ENCODE data around the gene IGDCC3. TPM values are rescaled to one million over a fixed set of nuclear protein-coding genes. Genes with fewer than 3 reads are reported as not detected.
A peak's percentile ranks its signal among the peaks of the same experiment; 100 is the strongest.

Gene IGDCC3
- total RNA-seq, 4 donors from 2014 or later: 0.13 TPM; not detected in 3

DNA sequence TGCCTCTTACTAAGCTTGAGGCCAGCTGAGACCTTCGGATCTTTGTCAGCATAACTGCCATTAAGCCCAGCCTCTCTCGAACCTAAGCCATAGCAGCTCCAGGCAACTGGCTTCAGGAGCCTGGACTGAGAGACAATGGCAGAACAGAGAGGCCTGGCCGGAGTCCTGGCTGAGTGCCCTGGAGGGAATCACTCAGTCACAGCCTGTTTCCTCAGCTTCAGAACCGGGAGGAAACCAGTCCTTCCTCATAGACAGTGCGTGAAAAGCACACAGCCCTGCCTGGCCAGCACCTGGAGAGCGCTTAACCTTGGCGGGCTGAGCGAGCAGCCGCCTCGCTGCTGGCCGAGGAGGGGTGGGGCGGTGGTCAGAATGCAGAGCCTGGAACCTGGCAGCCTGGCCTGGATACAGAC is 51.7 kb downstream of the IGDCC3 start:
- Histone ChIP-seq H3K4me1 (peaks cover 0 to 6% (median 0%) of the 10 kb centered on the region in 3 donors), H3K27ac (no peak overlapping the region), H3K36me3 (no peaks in the 10 kb centered on the region), H3K9me3 (no peaks in the 10 kb centered on the region), H3K4me3 (no peak overlapping the region), H3K27me3 (no peaks in the 10 kb centered on the region)
- ATAC-seq: peak; percentile 68
- TF ChIP-seq, protein P1, sequence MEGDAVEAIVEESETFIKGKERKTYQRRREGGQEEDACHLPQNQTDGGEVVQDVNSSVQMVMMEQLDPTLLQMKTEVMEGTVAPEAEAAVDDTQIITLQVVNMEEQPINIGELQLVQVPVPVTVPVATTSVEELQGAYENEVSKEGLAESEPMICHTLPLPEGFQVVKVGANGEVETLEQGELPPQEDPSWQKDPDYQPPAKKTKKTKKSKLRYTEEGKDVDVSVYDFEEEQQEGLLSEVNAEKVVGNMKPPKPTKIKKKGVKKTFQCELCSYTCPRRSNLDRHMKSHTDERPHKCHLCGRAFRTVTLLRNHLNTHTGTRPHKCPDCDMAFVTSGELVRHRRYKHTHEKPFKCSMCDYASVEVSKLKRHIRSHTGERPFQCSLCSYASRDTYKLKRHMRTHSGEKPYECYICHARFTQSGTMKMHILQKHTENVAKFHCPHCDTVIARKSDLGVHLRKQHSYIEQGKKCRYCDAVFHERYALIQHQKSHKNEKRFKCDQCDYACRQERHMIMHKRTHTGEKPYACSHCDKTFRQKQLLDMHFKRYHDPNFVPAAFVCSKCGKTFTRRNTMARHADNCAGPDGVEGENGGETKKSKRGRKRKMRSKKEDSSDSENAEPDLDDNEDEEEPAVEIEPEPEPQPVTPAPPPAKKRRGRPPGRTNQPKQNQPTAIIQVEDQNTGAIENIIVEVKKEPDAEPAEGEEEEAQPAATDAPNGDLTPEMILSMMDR (IDR thresholded peaks at IDR 0.05): no peak
- TF ChIP-seq POLR2A (IDR thresholded peaks at IDR 0.05) (no peak), POLR2AphosphoS5 (IDR thresholded peaks at IDR 0.05) (no peak), EP300 (IDR thresholded peaks at IDR 0.05) (no peak)
- 60% methylated on average over 1 of the region's 12 CpGs; no CpG with 5 or more reads in 1 of the 2 donors for WGBS, 2 donors (ENCODE audit: low coverage in 1 of 2)

DNA sequence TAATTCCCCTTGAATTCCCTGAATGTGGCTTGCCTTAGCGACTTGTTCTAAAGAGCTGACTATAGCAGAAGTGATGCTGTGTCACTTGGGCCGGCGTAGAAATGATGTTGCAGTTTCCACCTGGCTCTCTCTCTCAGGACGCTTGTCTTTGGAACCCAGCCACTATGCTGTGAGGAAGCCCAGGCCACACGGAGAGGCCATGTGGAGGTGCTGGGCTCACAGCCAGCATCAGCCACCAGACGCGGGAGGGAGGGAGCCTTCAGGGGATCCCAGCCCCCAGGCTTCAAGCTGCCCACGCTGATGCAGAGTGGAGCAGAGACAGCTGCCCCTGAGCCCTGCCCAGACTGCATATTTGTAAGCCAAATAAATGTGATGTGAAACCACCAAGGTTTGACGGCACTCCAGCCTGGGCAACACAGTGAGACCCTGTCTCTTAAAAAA is 54.7 kb downstream of the IGDCC3 start:
- no peaks in the 10 kb centered on the region for H3K36me3 ChIP-seq
- TF ChIP-seq POLR2AphosphoS5 (IDR thresholded peaks at IDR 0.05): no peak
- no peak for TF ChIP-seq EP300 (IDR thresholded peaks at IDR 0.05)
- no peak for TF ChIP-seq POLR2A (IDR thresholded peaks at IDR 0.05)
- TF ChIP-seq, protein P1 (IDR thresholded peaks at IDR 0.05): no peak
- H3K27me3 ChIP-seq: no peaks in the 10 kb centered on the region
- no peak for ATAC-seq
- peaks cover 0 to 6% (median 0%) of the 10 kb centered on the region in 3 donors for H3K4me1 ChIP-seq
- H3K4me3 ChIP-seq: no peak overlapping the region
- 3 to 5% methylated on average over 4 of the region's 9 CpGs for WGBS, 2 donors (ENCODE audit: low coverage in 1 of 2)
- no peak overlapping the region for H3K27ac ChIP-seq
- no peaks in the 10 kb centered on the region for H3K9me3 ChIP-seq

DNA sequence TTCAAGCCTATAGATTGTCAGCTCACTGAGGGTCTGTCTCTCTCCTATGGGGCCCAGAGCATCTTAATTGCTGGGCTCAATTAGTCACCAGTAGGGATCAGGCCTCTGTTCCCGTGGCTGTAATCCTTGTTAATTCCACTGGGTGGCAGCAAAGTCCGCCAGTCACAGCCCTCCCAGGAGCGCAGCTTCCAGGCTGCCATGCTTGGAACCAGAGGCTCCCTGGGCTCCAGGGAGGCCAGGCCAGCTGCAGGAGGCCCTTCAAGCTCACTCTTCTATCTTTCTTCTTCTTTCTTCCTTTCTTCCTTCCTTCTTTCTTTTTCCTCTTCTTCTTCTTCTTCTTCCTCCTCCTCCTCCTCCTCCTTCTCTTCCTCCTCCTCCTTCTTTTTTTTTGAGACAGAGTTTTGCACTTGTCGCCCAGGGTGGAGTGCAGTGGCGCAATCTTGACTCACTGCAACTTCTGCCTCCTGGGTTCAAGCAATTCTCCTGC is 58.9 kb downstream of the IGDCC3 start:
- Histone ChIP-seq H3K4me1 (peaks cover 0 to 6% (median 0%) of the 10 kb centered on the region in 3 donors), H3K27me3 (peaks cover 4% of the 10 kb centered on the region), H3K27ac (no peak overlapping the region), H3K36me3 (no peaks in the 10 kb centered on the region), H3K4me3 (no peak overlapping the region), H3K9me3 (no peaks in the 10 kb centered on the region)
- TF ChIP-seq POLR2AphosphoS5 (IDR thresholded peaks at IDR 0.05) (no peak), EP300 (IDR thresholded peaks at IDR 0.05) (no peak)
- TF ChIP-seq, protein P1 (IDR thresholded peaks at IDR 0.05): peak in 3 of 4 experiments; percentile 93 to 96 (median 94)
- peak; percentile 95 for ATAC-seq
- WGBS, 2 donors (ENCODE audit: low coverage in 1 of 2): 0 to 33% methylated on average over 1 to 5 of the region's 5 CpGs

DNA sequence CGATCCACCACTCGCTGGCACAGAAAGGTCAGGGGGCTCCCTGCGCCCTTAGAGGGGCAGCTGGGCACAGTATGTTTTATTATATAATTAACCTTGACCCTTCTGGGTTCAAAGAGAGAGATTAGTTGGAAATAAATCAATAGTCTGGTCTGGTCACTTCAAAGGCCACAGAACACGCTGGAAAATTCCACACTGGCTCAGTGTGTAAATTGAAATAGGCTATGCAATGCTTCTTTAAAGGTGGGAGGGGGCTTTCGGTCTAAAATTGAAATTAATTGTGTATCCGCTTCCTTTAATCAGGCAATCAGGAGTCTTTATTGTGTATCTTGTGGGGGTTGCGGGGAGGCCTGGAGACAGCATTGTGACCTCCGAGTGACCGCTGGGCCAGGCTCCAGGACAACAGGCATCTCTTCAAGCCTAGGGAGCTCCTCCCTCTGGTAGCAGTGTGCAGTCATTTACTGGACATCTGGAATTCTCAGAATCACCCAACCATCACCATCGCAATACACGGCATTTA is 65.3 kb downstream of the IGDCC3 start:
- ATAC-seq: no peak
- TF ChIP-seq POLR2A (IDR thresholded peaks at IDR 0.05): no peak
- no peak for TF ChIP-seq POLR2AphosphoS5 (IDR thresholded peaks at IDR 0.05)
- TF ChIP-seq EP300 (IDR thresholded peaks at IDR 0.05): no peak
- TF ChIP-seq, protein P1 (IDR thresholded peaks at IDR 0.05): no peak
- Histone ChIP-seq H3K4me1 (no peaks in the 10 kb centered on the region), H3K9me3 (no peaks in the 10 kb centered on the region), H3K36me3 (no peaks in the 10 kb centered on the region), H3K27me3 (peaks cover 4% of the 10 kb centered on the region), H3K4me3 (no peak overlapping the region), H3K27ac (no peak overlapping the region)
- WGBS, 2 donors (ENCODE audit: low coverage in 1 of 2): 60 to 65% methylated on average over 11 of the region's 11 CpGs

DNA sequence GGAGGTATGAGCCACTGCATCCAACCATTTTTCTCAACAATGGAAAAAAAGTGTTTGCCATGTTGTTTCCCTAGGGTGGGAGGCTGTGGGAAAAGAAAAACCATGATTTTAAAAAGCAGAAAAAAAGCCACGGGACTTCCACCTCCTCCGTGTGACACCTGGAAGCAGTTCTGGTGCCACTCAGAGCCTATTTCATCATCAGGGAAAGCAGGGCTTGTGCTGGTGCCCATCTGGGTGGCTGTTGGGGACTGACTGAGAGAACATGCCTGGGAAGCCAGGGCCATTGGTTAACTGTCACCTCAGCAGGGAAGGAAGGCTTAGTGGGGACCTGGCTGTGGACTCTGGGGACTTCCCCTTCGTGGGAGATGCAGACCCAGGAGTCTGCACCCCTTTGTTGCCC is 66.0 kb downstream of the IGDCC3 start:
- Histone ChIP-seq H3K36me3 (no peaks in the 10 kb centered on the region), H3K4me1 (no peaks in the 10 kb centered on the region), H3K4me3 (no peak overlapping the region), H3K27me3 (peaks cover 4% of the 10 kb centered on the region), H3K27ac (no peak overlapping the region), H3K9me3 (no peaks in the 10 kb centered on the region)
- no peak for ATAC-seq
- TF ChIP-seq POLR2AphosphoS5 (IDR thresholded peaks at IDR 0.05): no peak
- TF ChIP-seq, protein P1 (IDR thresholded peaks at IDR 0.05): no peak
- no peak for TF ChIP-seq EP300 (IDR thresholded peaks at IDR 0.05)
- TF ChIP-seq POLR2A (IDR thresholded peaks at IDR 0.05): no peak
- 60 to 73% methylated on average over 1 to 2 of the region's 3 CpGs for WGBS, 2 donors (ENCODE audit: low coverage in 1 of 2)
